G401.6 (cell line): Measurements from ENCODE around the gene BASP1.

Experiments
- FAIRE-seq: peaks from 2 replicates; lab custom pipeline; 2012; peaks lifted over from hg19 to GRCh38; lab: Jason Lieb, UNC

Gene BASP1

DNA sequence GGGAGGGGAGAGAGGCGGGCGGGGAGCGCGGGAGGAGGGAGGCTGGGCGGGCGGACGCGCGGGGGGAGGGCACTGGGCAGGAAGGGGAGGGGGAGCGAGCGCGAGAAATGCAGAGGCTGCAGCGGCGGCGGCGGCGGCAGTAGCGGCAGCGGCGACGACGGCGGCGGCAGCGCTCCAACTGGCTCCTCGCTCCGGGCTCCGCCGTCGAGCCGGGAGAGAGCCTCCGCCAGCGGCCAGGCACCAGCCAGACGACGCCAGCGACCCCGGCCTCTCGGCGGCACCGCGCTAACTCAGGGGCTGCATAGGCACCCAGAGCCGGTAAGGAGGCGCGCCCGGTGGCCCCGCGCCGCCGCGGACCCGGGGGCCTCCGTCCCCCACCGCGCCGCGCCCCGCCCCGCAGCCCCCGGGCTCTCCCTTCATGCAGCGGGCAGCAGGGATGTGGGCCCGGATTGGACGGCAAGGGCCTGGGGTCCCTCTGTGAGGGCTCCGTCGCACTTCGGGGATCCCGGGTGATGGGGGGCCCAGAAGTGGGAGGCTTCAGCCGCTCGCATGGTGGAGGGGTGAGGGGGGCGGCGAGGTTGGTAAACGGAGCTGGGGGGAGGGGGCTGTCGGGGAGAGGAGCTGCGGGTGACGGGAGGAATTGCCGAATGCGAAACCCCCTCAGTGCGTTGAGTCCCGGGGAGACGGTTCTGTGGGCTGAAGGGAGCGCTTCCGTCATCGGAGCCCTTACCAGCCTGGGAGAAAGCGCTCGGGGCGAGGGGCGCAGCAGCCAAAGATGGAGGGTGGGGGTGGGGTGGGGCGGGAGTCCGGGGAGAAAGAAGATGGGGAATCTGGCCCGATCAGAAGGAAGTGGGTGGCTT, at the start of gene BASP1:
Gene BASP1 (plus strand): TSS at position 139 of the 860 bp plus-strand sequence. CDS start 57,586 bp downstream, outside the sequence.
- no peak for FAIRE-seq

DNA sequence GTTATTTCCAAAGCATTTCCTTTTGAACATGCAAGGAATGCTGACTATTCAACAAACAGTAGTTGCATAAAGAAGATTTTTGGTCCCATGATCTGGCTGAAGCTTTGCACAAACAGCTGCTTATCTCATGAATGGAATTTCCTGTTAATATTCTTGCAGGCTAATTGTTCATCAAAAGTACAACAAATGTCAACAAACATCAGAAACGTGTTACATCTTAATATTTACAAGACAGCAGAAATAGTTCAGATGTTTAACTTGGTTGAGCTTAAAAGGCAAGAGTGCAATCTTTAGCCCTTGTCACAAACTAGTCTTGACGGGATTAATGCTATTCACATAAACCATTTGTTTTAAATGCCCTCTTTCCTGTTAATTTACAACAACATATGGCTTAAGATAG, 47.9 kb upstream of the BASP1 start:
- no peak for FAIRE-seq

- no peak for FAIRE-seq
Observed at GRCh38 chr5:17172791-17173190, 44.6 kb upstream of the BASP1 start.

- FAIRE-seq: no peak
Observed at GRCh38 chr5:17174965-17175364, 42.5 kb upstream of the BASP1 start.

GRCh38 chr5:17177501-17178372, 39.7 kb upstream of the BASP1 start:
- FAIRE-seq: no peak

DNA sequence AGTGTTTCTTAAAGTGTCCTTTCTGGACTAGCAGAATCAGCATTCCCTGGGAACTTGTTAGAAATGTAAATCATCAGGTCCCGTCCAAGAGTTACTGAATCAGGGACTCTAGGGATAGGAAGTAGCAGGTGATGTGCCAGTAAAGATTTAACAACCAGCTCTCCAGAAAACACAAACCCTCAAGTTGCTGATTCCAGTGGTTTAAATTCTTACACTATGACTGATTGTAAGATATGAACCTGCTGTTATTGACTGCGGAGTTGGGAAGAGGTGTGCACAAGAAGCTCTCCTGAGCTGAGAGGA, 39.1 kb upstream of the BASP1 start:
- no peak for FAIRE-seq

GRCh38 chr5:17180330-17180843, 37.0 kb upstream of the BASP1 start:
- no peak for FAIRE-seq

DNA sequence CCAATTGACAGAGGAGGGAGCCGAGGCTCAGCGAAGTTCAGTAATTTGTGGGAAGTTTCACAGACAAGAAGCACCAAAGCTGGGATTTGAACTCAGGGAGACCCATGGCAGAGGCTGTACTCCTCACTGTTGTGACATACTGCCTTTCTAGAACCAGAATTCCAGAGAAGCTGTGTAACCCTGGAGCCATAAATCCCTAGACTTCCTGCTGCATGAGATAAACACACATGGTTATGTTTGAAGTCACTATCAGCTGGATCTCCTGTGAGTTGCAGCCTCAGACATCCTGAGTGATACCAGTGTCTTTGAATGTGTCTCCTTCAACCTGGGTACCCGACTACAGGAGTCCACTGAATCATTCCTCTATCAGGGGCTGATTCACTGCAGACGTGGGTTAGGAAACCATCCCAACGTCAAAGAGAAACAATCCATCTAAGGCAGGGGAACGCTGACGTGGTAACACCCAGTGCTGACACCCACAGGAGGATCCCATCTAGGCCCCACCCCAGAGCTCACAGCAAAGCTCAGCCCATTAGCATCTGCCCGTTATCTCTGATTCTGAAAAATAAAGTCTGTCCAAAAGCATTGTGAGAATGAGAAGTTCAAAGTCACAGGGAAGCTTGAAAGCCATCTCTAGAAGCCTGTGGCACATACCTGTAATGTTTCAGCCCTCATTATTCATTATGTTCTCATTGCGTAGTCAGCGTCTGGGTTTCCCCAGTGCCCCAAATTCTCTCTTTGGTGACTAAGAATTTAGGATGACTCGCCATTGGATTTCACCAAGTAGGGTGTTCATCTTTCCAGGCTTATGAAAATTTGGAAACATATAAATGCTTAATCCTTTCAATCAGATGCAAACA, 36.3 kb upstream of the BASP1 start:
- FAIRE-seq: no peak

DNA sequence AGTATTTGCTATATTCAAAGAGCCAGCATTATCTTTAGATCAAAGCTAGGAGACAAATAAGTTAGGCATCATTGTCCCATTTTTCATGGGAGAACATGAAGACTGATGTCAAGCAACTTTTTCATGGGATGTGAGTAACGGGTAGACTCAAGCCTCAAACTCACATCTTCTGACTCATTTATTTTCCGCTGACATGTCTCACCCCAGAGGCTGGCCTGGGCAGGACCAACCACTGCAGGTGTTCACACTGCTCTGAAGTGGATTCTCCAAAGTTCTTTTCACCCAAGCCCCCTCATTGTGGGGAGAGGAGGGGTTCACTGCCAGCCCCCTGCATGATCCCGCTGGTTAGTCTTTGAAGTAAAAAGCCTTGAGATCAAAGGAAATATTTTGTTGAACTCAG, 34.9 kb upstream of the BASP1 start:
- no peak for FAIRE-seq

DNA sequence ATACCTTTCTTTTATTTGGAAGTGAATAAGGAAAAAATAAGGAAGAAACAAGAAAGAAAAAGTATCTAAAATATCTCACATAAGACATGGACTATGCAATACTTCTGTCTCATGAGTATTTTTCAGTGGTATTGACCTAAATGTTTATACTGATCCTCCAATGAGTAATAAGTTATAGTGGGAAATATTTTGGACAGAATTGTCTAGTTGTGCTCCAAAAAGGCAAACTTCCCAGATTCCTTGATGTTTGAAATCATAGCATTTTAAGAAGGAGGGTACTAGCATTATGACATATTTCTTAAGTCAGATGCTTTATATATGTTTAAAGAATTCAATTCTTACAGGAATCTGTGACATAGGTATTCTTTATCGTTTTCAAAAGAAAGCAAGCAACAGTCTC, 34.5 kb upstream of the BASP1 start:
- no peak for FAIRE-seq

DNA sequence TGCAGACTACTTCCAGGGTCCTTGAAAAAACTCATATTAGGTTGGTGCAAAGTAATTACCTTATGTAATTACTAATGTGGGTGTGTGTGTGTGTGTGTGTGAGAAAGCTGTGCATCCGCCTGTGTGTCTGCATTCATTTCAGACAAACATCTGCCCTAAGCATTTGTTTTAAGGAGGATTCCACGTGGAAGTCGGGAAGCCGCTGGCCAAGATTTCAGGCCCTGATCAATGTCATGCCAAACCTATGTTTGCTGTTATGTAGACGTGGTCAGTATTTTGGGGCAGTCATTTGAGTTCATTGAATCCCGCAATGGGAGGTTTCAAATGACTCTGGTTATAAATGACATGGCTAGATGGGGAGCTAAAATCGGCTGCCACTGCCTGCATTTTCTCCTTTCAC, 33.6 kb upstream of the BASP1 start:
- FAIRE-seq: no peak

DNA sequence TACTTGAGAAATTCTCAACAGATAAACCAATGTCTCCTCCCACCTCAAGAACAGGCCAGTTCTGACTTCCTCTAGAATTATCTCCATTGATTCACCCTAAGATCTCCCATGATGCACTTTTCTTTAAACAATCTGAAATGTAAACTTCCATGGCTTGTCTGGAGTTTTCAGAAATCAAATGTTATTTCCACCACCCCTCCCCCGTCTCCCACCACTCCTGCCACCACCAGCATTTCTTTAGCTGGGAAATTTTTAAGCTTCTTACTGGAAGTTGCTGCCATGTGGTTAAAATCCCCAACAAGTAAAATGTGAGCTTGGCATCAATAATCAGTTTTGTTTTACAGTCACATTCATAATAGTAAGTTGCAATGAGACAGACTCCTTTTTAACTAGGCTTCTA, 32.8 kb upstream of the BASP1 start:
- FAIRE-seq: no peak

DNA sequence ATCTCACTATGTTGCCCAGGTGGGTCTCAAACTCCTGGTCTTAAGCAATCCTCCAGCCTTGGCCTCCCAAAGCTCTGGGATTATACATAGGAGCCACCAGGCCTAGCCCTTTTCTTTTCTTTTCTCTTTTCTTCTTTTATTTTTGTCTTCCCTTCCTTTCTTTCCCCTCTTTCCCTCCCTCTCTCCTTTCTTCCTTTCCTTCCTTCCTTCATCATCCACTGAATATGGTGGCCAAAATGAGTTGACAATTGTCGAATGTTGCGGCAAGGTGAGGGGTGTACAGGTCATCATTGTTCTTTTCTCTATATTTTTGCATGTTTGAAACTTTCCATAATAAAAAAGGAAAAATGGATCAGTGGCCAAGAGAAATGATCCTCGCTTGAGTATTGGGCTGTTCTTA, 32.1 kb upstream of the BASP1 start:
- FAIRE-seq: no peak

DNA sequence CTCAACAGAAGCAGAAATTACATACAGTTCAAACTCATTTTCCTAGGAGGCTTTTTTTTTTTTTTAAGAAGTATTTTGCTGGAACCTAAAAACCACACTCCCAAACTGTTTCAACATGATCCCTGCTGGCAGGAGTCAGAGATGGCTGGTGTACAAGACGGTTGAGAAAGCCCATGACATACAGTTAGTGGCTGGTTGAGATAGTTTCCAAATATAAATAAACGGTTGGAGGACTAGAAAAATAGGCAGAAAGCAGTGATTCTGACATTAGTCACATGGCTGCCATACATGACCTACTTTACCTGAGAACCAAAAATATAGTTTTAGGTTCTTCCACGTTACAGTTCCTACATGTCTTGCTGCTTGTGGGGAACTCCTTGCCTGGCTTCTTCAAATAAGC, 31.7 kb upstream of the BASP1 start:
- FAIRE-seq: no peak

DNA sequence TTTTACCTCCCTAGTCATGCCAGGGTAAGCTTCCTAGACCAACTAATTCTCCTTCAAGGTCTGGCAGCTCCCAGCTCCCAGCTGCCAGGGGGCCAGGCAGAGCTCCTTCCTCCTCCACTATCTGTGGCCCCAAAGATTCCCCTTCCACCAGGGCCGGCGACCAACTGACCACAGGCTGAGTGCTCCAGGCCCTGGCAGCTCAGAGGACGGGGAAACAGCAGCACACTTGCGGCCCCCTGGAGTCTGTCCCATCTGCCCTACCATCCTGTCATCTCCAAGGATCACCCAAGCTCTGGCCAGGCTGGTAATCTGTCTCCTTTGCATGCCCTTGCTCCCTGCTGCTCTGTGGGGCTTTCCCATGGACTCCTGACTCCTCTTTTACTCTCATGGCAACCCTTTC, 31.2 kb upstream of the BASP1 start:
- FAIRE-seq: no peak

GRCh38 chr5:17187011-17187785, 30.2 kb upstream of the BASP1 start:
- FAIRE-seq: no peak

GRCh38 chr5:17187786-17188170, 29.7 kb upstream of the BASP1 start:
- FAIRE-seq: no peak

GRCh38 chr5:17189381-17190036, 27.9 kb upstream of the BASP1 start:
- no peak for FAIRE-seq

DNA sequence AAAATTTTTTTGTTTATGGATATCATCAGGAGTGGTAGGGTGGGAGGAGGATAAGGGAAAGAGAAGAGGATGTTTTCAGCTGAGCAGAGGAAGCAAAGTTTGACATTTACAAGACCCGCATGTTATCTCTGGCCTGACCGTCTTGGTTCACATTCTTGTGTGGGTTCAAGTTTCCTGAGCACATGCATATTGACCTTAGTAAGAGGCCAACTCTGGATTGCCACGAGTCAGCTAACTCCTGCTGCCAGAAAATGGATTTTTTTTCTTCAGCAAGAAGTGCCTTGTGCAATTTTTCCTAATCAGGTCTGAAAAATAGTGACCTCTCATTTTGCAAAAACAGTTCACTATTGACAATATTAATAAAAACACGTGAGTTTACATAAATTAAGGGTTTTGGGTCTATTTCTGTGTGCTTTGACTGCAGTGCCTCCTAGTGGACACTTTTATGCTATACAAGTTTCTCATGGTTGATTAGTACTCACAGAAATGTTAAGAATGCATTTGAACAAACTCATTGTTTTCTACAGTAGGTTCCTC, 27.1 kb upstream of the BASP1 start:
- FAIRE-seq: no peak

- no peak for FAIRE-seq
Observed at GRCh38 chr5:17190799-17191391, 26.5 kb upstream of the BASP1 start.
